Loucy (cell line): ENCODE data around the gene CHEK1.

Experiments used
- H2AFZ ChIP-seq: fragments of 200-600 bp; sonication (generic); 2 replicates; pipeline ENCODE4 v1.6.0; 2016; ENCODE audit warnings: antibody characterized with exemption, mild to moderate bottlenecking, low read length, moderate library complexity
- H3F3A ChIP-seq: fragments of 200-600 bp; 2 replicates; pipeline ENCODE4 v1.6.0; 2016; ENCODE audit warnings: antibody characterized with exemption, low read depth, mild to moderate bottlenecking
- H3K27me3 ChIP-seq: fragments of 200-600 bp; sonication (generic); 2 replicates; pipeline ENCODE4 v1.6.1; 2014; ENCODE audit warnings: low read length, mild to moderate bottlenecking; ENCODE audit not compliant: insufficient read depth, poor library complexity, severe bottlenecking
- H3K36me3 ChIP-seq: fragments of 200-600 bp; sonication (generic); 2 replicates; pipeline ENCODE4 v1.6.1; 2016; ENCODE audit warnings: low read length; ENCODE audit not compliant: insufficient read depth
- H3K4me1 ChIP-seq: fragments of 200-600 bp; sonication (generic); 2 replicates; pipeline ENCODE4 v1.5.1; 2014; ENCODE audit warnings: low read length, mild to moderate bottlenecking; ENCODE audit not compliant: insufficient read depth, poor library complexity, severe bottlenecking
- H3K4me2 ChIP-seq: fragments of 200-600 bp; sonication (generic); 2 replicates; pipeline ENCODE4 v1.6.0; 2014; ENCODE audit warnings: antibody characterized with exemption, low read length, low read depth, mild to moderate bottlenecking; ENCODE audit not compliant: poor library complexity, severe bottlenecking
- H3K4me3 ChIP-seq: fragments of 200-600 bp; sonication (generic); 2 replicates; pipeline ENCODE4 v1.5.1; 2014; ENCODE audit warnings: low read length, mild to moderate bottlenecking, mixed read lengths; ENCODE audit not compliant: poor library complexity, severe bottlenecking
- H3K79me2 ChIP-seq: fragments of 200-600 bp; sonication (generic); 2 replicates; pipeline ENCODE4 v1.6.1; 2014; ENCODE audit warnings: low read length; ENCODE audit not compliant: insufficient read depth
- H3K9ac ChIP-seq: fragments of 200-600 bp; sonication (generic); 2 replicates; pipeline ENCODE4 v1.6.0; 2014; ENCODE audit warnings: mild to moderate bottlenecking, low read depth, low read length, moderate library complexity; ENCODE audit not compliant: poor library complexity, severe bottlenecking
- H3K9me2 ChIP-seq: fragments of 200-600 bp; sonication (generic); replicated peaks from 2 replicates; pipeline ENCODE4 v1.6.1; 2016; ENCODE audit warnings: low read depth, low read length, mixed read lengths
- H3K9me3 ChIP-seq: fragments of 200-600 bp; sonication (generic); 2 replicates; pipeline ENCODE4 v1.6.1; 2014; ENCODE audit warnings: mild to moderate bottlenecking, antibody characterized with exemption, low read length, low read depth; ENCODE audit not compliant: insufficient read depth
- H4K20me1 ChIP-seq: fragments of 200-600 bp; sonication (generic); 2 replicates; pipeline ENCODE4 v1.6.0; 2014; ENCODE audit warnings: antibody characterized with exemption, low read length, mild to moderate bottlenecking; ENCODE audit not compliant: insufficient read depth, poor library complexity, severe bottlenecking
- EZH2phosphoT487 ChIP-seq: fragments of 200-600 bp; IDR thresholded peaks from 2 replicates; pipeline ENCODE4 v1.6.1; 2018; ENCODE audit warnings: antibody characterized with exemption, mild to moderate bottlenecking, moderate library complexity, borderline replicate concordance
- TF ChIP-seq, protein P1 (sequence below): fragments of 200-600 bp; sonication (generic); conservative IDR thresholded peaks from 2 replicates; pipeline ENCODE4 v1.5.1; 2014; ENCODE audit warnings: mild to moderate bottlenecking, antibody characterized with exemption, low read length

Gene CHEK1

DNA sequence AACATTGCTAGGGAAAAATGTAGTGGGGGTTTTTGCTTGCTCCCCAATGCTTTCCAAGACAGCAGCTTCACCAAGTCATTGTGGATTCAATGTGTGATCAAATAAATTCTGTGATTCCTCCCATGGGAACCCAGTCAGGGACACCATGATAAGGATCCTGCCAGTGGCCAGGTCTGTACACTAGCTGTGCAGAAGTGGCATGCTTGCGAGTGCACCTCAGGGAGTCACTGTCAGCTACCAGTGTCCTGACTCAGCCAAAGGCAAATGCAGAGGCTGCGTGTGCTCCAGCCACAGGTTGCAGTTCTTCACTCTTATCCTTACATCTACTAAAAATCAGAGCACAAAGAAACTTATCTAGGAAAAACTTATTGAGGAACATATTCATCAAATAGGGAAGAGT, 65.0 kb downstream of the CHEK1 start:
- no peaks in the 10 kb centered on the region for H3K9me3 ChIP-seq
- no peaks in the 10 kb centered on the region for H4K20me1 ChIP-seq
- H3K79me2 ChIP-seq = no peaks in the 10 kb centered on the region
- H3K9me2 ChIP-seq = no peaks in the 10 kb centered on the region
- no peaks in the 10 kb centered on the region for H3K27me3 ChIP-seq
- TF ChIP-seq EZH2phosphoT487 = no peak
- TF ChIP-seq, protein P1, sequence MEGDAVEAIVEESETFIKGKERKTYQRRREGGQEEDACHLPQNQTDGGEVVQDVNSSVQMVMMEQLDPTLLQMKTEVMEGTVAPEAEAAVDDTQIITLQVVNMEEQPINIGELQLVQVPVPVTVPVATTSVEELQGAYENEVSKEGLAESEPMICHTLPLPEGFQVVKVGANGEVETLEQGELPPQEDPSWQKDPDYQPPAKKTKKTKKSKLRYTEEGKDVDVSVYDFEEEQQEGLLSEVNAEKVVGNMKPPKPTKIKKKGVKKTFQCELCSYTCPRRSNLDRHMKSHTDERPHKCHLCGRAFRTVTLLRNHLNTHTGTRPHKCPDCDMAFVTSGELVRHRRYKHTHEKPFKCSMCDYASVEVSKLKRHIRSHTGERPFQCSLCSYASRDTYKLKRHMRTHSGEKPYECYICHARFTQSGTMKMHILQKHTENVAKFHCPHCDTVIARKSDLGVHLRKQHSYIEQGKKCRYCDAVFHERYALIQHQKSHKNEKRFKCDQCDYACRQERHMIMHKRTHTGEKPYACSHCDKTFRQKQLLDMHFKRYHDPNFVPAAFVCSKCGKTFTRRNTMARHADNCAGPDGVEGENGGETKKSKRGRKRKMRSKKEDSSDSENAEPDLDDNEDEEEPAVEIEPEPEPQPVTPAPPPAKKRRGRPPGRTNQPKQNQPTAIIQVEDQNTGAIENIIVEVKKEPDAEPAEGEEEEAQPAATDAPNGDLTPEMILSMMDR = no peak
- no peaks in the 10 kb centered on the region for H3K4me1 ChIP-seq
- H3K4me3 ChIP-seq = no peak overlapping the region
- H3K36me3 ChIP-seq = no peaks in the 10 kb centered on the region
- no peaks in the 10 kb centered on the region for H3F3A ChIP-seq
- H2AFZ ChIP-seq = no peak overlapping the region
- no peak overlapping the region for H3K9ac ChIP-seq
- no peak overlapping the region for H3K4me2 ChIP-seq

DNA sequence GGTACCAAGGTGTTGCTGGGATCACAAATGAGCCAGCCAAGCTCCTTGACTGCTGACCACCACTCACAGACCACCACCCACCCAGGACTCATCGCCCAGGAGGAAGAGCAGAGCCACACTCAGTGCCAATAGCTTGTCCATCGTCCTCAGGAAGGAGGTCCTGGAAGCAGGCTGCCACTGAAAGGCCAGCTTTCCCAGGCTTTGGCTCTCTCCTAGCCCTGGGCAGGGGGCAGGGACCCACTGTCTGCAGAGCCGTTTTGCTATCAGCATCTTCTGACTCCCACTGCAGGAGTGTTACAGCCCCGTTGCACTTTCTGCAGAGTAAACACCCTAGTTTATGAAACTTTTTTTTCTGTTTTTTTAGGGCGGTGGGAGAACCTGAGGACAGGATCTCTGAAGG, 67.9 kb downstream of the CHEK1 start:
- Histone ChIP-seq H3K36me3 (no peaks in the 10 kb centered on the region), H3K9ac (no peak overlapping the region), H3K4me2 (no peak overlapping the region), H3K79me2 (no peaks in the 10 kb centered on the region), H2AFZ (no peak overlapping the region), H3K4me1 (no peaks in the 10 kb centered on the region), H3K9me2 (no peaks in the 10 kb centered on the region), H4K20me1 (no peaks in the 10 kb centered on the region), H3K27me3 (no peaks in the 10 kb centered on the region), H3K4me3 (no peak overlapping the region), H3K9me3 (no peaks in the 10 kb centered on the region), H3F3A (no peaks in the 10 kb centered on the region)
- TF ChIP-seq EZH2phosphoT487 = no peak
- TF ChIP-seq, protein P1 = no peak

DNA sequence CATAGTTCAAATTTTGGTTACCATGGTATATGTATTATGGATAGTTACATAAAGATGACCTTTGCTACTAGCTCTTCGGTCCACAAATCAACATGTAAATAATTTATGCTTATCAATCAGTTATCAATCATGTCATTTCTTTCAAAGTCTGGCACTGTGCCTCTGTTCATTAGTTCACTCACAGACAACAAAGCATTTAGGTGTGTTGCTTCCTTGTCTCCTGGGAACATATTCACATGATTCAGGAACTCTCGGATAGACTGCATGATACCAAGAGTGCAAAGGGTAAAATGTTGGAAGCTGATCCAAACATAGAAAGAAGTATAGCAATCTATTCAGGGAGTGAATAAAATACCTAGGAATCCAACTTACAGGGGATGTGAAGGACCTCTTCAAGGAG, 70.0 kb downstream of the CHEK1 start:
- Histone ChIP-seq H3K4me2 (no peak overlapping the region), H3K36me3 (no peaks in the 10 kb centered on the region), H3K27me3 (no peaks in the 10 kb centered on the region), H3F3A (no peaks in the 10 kb centered on the region), H3K4me1 (no peaks in the 10 kb centered on the region), H3K9ac (no peak overlapping the region), H4K20me1 (no peaks in the 10 kb centered on the region), H2AFZ (no peak overlapping the region), H3K79me2 (no peaks in the 10 kb centered on the region), H3K9me3 (no peaks in the 10 kb centered on the region), H3K9me2 (no peaks in the 10 kb centered on the region), H3K4me3 (no peak overlapping the region)
- TF ChIP-seq, protein P1 = no peak
- no peak for TF ChIP-seq EZH2phosphoT487
